Measurements from ENCODE around the gene RTN4RL2.

RTN4RL2 gene

DNA sequence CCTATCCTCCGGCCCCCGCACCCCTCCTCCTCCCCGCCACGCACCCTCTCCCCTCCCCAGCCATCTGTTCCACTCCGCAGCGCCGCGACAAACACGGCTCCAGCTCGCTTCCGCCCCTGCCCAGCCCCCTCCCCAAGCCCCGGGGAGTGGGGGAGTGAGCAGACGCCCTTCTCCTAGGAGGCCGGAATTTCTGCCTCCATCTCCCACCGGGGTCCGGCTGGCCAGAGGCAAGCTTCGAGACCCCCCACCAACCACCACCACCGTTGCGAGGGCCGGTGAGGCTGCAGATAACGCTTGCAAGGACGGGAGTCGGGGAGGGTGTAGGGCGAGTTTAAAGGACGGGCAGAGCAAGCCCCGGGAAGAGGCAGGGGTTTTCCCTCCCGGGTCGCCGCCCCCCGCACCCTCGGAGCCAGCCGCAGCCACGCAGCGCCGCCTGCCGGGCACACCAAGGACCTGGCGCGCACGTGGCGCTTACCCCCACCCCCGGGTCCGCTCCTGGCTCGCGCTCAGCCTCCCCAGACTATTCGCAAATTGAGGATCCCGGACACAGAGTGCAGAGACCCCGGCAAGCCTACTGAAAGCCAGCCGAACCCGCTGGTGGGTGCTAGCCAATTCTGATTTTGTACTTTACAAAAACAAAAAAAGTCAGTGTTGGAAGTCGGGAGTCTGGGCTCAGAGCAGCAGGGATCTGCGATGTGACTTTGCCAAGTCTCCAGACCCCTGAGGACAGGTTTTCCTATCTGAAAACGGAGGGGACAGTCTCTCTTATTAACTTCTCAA lies 22.6 kb downstream of the RTN4RL2 start:
- TF ChIP-seq, protein P1, sequence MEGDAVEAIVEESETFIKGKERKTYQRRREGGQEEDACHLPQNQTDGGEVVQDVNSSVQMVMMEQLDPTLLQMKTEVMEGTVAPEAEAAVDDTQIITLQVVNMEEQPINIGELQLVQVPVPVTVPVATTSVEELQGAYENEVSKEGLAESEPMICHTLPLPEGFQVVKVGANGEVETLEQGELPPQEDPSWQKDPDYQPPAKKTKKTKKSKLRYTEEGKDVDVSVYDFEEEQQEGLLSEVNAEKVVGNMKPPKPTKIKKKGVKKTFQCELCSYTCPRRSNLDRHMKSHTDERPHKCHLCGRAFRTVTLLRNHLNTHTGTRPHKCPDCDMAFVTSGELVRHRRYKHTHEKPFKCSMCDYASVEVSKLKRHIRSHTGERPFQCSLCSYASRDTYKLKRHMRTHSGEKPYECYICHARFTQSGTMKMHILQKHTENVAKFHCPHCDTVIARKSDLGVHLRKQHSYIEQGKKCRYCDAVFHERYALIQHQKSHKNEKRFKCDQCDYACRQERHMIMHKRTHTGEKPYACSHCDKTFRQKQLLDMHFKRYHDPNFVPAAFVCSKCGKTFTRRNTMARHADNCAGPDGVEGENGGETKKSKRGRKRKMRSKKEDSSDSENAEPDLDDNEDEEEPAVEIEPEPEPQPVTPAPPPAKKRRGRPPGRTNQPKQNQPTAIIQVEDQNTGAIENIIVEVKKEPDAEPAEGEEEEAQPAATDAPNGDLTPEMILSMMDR (IDR thresholded peaks at IDR 0.05; ENCODE audit: extremely low read depth, insufficient read depth, missing control alignments), result peak; percentile 90
- DNase-seq (ENCODE audit: low spot score), result peak; percentile 88
- in situ Hi-C loops (cut with MboI; ENCODE audit: low pct_unique_long_range_greater_than_20kb, low sequenced_read_pairs, unreplicated experiment), result no loop called here

DNA sequence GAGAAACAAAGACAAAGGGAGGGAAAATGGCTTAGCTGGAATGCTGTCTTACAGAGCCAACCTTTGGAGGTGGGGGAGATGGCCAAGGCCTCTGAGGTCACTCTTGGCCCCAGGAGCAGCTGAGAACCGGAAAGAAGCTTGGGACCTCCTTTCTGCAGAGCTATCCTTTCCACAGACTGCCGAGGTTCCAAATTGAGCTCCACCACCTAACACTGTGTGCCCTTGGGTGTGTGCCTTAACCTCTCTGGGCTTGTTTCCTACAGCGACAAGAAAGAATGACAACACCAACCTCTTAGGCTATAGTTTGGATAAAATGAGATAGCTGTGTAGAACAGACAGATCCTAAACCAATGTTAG lies 23.2 kb downstream of the RTN4RL2 start:
- in situ Hi-C loops (cut with MboI; ENCODE audit: low pct_unique_long_range_greater_than_20kb, low sequenced_read_pairs, unreplicated experiment), result no loop called here
- TF ChIP-seq, protein P1 (IDR thresholded peaks at IDR 0.05; ENCODE audit: extremely low read depth, insufficient read depth, missing control alignments), result no peak
- DNase-seq (ENCODE audit: low spot score), result no peak

DNA sequence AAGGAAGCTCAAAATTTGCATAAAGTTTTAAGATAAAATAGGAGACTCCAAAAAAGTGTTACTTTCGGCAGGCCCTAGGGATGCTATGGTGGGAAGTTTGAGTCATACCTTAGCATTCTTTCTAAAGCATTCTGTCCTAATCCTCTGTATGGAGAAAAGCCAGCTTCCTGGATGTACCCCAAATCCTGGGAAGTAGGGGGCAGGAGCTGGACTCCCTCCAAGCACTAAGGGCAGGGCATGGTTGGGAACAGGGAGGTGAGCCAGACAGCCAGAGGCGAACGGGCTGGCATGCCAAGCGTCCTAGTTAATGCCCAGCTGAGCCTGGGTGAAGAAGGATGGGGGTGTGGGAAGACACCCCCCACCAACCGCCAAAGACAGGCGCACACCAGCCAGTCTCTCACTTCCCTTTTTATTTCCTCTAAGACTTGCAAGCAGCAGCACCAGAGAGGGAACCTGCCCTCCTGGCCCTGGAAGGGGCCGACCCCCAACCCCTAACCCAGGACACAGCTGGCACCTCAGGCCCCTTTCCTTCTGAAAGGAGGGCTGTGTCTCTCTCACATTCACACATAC lies 23.9 kb downstream of the RTN4RL2 start:
- TF ChIP-seq, protein P1 (IDR thresholded peaks at IDR 0.05; ENCODE audit: extremely low read depth, insufficient read depth, missing control alignments), result no peak
- in situ Hi-C loops (cut with MboI; ENCODE audit: low pct_unique_long_range_greater_than_20kb, low sequenced_read_pairs, unreplicated experiment), result no loop called here
- no peak for DNase-seq (ENCODE audit: low spot score)

DNA sequence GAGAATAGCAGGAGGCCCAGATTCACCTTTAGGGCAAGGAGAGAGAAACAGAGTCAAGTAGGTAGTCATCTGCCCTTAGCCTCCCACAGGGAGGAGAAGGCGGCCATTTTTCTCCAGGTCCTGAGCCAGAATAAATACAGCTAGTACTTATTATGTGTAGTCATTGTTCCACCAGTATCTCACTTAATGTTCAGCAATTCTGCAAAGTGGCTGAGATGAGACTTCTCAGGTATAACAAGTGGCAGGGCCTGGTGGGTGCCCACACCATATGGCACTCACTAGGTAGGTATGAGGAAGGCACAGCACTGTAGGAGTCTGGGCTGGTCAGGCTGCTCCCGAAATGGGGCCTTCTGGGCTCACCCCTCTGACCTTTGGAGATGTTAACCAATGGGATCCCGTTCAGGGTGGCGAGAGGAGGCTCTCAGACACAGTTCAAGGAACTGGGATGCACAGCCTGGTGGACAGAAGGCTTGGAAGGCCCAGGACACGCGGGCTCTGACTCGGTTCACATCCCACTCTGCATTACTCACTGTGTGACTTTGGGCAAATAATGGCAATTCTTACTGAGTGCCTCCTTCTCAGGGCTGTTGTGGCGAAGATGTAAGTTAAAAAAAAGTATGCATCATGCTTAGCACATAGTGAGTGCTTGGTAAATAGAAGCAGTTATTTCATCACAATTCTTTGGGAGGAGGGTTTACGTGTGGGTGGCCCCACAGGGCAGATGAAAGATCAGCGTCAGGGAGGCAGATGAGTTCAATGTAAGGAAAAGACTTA lies 25.1 kb downstream of the RTN4RL2 start:
- TF ChIP-seq, protein P1 (IDR thresholded peaks at IDR 0.05; ENCODE audit: extremely low read depth, insufficient read depth, missing control alignments), result no peak
- DNase-seq (ENCODE audit: low spot score), result no peak
- in situ Hi-C loops (cut with MboI; ENCODE audit: low pct_unique_long_range_greater_than_20kb, low sequenced_read_pairs, unreplicated experiment), result no loop called here

DNA sequence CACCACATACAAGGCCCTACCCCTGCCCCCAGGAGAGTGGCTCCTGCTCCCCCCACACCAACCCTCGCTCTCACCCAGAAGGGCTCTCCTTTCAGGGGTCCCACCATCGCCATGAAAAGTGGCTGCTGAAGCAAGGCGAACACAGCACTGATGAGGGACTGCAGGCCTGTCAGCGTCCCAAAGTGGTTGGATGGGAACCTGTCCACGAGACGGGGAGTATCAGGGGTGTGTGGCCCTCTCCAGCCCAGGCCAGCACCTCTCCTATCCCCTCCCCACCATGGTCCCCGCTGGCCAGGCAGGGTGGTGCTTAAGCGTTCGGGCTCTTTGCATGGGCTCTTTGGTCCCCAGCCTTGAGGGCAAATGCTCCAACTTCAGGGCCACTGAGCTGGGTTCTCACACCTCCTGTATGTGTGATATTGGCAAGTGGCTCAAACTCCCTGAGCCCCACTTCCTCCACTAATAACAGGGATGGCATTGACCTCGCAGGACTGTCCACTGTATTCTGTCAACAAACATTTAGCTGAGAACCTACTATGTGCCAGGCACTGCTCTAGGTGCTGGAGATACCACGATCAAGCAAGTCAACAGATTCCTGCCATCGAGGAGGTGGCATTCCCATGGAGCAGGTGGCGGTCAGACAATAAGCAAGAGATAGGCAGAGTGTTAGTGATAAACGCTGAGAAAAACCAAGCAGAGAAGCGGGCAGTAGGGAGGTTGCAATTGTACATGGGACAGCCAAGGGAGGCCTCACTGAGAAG lies 26.9 kb downstream of the RTN4RL2 start:
- in situ Hi-C loops (cut with MboI; ENCODE audit: low pct_unique_long_range_greater_than_20kb, low sequenced_read_pairs, unreplicated experiment), result no loop called here
- no peak for DNase-seq (ENCODE audit: low spot score)
- TF ChIP-seq, protein P1 (IDR thresholded peaks at IDR 0.05; ENCODE audit: extremely low read depth, insufficient read depth, missing control alignments), result no peak

Data from GM13977 (cell line).